ENCODE data around the gene SIL1.

DNA sequence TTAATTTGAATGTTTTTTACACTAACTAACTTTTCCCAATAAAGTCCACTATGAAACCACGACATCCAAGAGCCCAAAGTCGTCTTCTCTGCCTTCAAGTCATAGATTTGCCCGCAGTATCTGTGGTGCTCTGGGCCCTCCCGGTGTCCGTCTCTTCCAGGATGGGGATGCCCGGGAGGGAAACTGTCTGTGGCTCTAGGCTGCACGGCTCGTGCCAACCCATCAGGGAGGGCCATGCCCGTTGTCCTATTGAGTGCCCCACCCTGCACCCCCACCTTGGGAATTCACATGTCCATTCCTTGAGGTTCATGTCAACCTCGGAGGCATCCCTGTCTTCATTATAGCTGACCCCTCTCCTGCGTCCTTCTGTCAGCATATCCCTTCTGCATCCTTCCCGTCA lies 263.2 kb downstream of the SIL1 start:
- TF ChIP-seq, protein P1, sequence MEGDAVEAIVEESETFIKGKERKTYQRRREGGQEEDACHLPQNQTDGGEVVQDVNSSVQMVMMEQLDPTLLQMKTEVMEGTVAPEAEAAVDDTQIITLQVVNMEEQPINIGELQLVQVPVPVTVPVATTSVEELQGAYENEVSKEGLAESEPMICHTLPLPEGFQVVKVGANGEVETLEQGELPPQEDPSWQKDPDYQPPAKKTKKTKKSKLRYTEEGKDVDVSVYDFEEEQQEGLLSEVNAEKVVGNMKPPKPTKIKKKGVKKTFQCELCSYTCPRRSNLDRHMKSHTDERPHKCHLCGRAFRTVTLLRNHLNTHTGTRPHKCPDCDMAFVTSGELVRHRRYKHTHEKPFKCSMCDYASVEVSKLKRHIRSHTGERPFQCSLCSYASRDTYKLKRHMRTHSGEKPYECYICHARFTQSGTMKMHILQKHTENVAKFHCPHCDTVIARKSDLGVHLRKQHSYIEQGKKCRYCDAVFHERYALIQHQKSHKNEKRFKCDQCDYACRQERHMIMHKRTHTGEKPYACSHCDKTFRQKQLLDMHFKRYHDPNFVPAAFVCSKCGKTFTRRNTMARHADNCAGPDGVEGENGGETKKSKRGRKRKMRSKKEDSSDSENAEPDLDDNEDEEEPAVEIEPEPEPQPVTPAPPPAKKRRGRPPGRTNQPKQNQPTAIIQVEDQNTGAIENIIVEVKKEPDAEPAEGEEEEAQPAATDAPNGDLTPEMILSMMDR (conservative IDR thresholded peaks at IDR 0.05 in 1 of 2, IDR thresholded peaks at IDR 0.05 in 1 of 2; ENCODE audit: low read depth in 1 of 2, low read length in 2 of 2), result no peak
- no peak for TF ChIP-seq EZH2 (IDR thresholded peaks at IDR 0.05; ENCODE audit: low read length, missing control alignments)

Measured in fibroblast of lung (primary cell).